B cell (primary cell): ENCODE data around the gene KRTAP4-3.

Experiments
- CTCF ChIP-seq: fragments of 200-600 bp; IDR thresholded peaks from one replicate; pipeline ENCODE4 v1.8.0; 2022; ENCODE audit warnings: antibody characterized with exemption, mild to moderate bottlenecking
- EZH2 ChIP-seq: IDR thresholded peaks from 2 replicates; pipeline ENCODE4 v1.6.1; 2012; ENCODE audit warnings: borderline replicate concordance, low read depth, mild to moderate bottlenecking, moderate library complexity, low read length; ENCODE audit not compliant: insufficient read depth, poor library complexity, severe bottlenecking

- TF ChIP-seq CTCF (no peak), EZH2 (no peak)
Measured at GRCh38 chr17:41184480-41184961, 16.5 kb upstream of the KRTAP4-3 start, which contains the start of gene KRTAP4-1.
